ENCODE measurements around the gene MB21D2.

- peak in 1 of 6 experiments; percentile 1 for TF ChIP-seq CTCF (IDR thresholded peaks at IDR 0.05)
- TF ChIP-seq POLR2A (IDR thresholded peaks at IDR 0.05), result peak in 1 of 2 donors; percentile 54
Measured at GRCh38 chr3:192917028-192917403, 640 bp downstream of the MB21D2 start.

All from adrenal gland (tissue), 5 donors.